Endothelial cell of umbilical vein (primary cell): ENCODE data around the gene IKZF4. TPM values are rescaled to one million over a fixed set of nuclear protein-coding genes. Genes with fewer than 3 reads are reported as not detected.
"Not testable (repeated sequence)": the region's sequence is repeated elsewhere in the genome, so short reads cannot be mapped to it uniquely, and the experiment has no call there.

ENCODE experiments used
- BruUV-seq: library from RNA; stranded (reverse); fragments of 400-500 nt; replicated peaks from 2 replicates; lab custom pipeline; 2021; lab: Mats Ljungman, UMichigan
- CTCF ChIA-PET: fragments of 300-600, 350-600 bp; sonication (Branson Sonifier 250); formaldehyde crosslinking; loops from one replicate; lab custom pipeline; 2021; ENCODE audit warnings: antibody characterized with exemption, inconsistent platforms; lab: Charles Lee
- POLR2A ChIA-PET: fragments of 300-600, 350-600 bp; sonication (Branson Sonifier 250); formaldehyde crosslinking; loops from one replicate; lab custom pipeline; 2021; ENCODE audit warnings: antibody characterized with exemption, inconsistent platforms; lab: Charles Lee
- DNase-seq: peaks from one replicate; pipeline ENCODE4 v3.0.0-alpha.2; 2011; ENCODE audit warnings: low read depth, low spot score
- FAIRE-seq: peaks from 2 replicates; lab custom pipeline; 2011; peaks lifted over from hg19 to GRCh38; lab: Jason Lieb, UNC
- H2AFZ ChIP-seq: 2 replicates; pipeline ENCODE4 v1.6.0; 2012; ENCODE audit warnings: low read depth, low read length, control low read depth, inconsistent platforms
- H3K27ac ChIP-seq: 2 replicates; pipeline ENCODE4 v1.5.1; 2011; ENCODE audit warnings: low read depth, mild to moderate bottlenecking, control low read depth, low read length, moderate library complexity; ENCODE audit not compliant: insufficient read depth
- H3K27me3 ChIP-seq, 2 experiments: 2 replicates each; pipeline versions ENCODE4 v1.6.0 to v1.6.1; 2011; ENCODE audit warnings: low read length in 2 of 2, mixed read lengths in 1 of 2; ENCODE audit not compliant: control insufficient read depth in 2 of 2, insufficient read depth in 2 of 2
- H3K36me3 ChIP-seq, 2 experiments: 2 replicates in 1 of 2; 3 replicates in 1 of 2; pipeline ENCODE4 v1.5.1; 2011; ENCODE audit warnings: low read length in 2 of 2, mild to moderate bottlenecking in 1 of 2, moderate library complexity in 1 of 2; ENCODE audit not compliant: control insufficient read depth in 2 of 2, insufficient read depth in 2 of 2; ENCODE audit errors: extremely low read depth in 1 of 2
- H3K4me1 ChIP-seq: 3 replicates; pipeline ENCODE4 v1.5.1; 2011; ENCODE audit warnings: mild to moderate bottlenecking, low read length; ENCODE audit not compliant: control insufficient read depth, insufficient read depth; ENCODE audit errors: extremely low read depth
- H3K4me2 ChIP-seq: 2 replicates; pipeline ENCODE4 v1.6.1; 2011; ENCODE audit warnings: low read length, control low read depth, mixed read lengths; ENCODE audit not compliant: insufficient read depth
- H3K4me3 ChIP-seq, 3 experiments: fragments of 200-600 bp in 1 of 3; sonication (generic), shearing (Covaris generic) in 1 of 3; replicated peaks in 1 of 3; 2 replicates each; pipeline ENCODE4 v1.5.1; 2011 to 2016; ENCODE audit warnings: control low read depth in 3 of 3, low read length in 3 of 3, mild to moderate bottlenecking in 2 of 3, inconsistent platforms in 1 of 3, low read depth in 1 of 3, moderate library complexity in 1 of 3; ENCODE audit not compliant: insufficient read depth in 1 of 3
- H3K79me2 ChIP-seq: 2 replicates; pipeline ENCODE4 v1.6.0; 2012; ENCODE audit warnings: low read length, inconsistent platforms; ENCODE audit not compliant: control insufficient read depth, insufficient read depth
- H3K9ac ChIP-seq: replicated peaks from 2 replicates; pipeline ENCODE3; 2011; ENCODE audit warnings: low read length, control low read depth; ENCODE audit not compliant: insufficient read depth; ENCODE audit errors: extremely low read depth
- H3K9me1 ChIP-seq: replicated peaks from 3 replicates; pipeline ENCODE4 v1.6.0; 2011; ENCODE audit warnings: mild to moderate bottlenecking, low read length; ENCODE audit not compliant: control insufficient read depth, insufficient read depth; ENCODE audit errors: extremely low read depth
- H3K9me3 ChIP-seq: replicated peaks from 2 replicates; pipeline ENCODE4 v1.5.1; 2012; ENCODE audit warnings: low read length, inconsistent platforms; ENCODE audit not compliant: control insufficient read depth, insufficient read depth
- H4K20me1 ChIP-seq: replicated peaks from 2 replicates; pipeline ENCODE3; 2011; ENCODE audit warnings: mild to moderate bottlenecking, low read length; ENCODE audit not compliant: control insufficient read depth, insufficient read depth; ENCODE audit errors: extremely low read depth
- EZH2 ChIP-seq: IDR thresholded peaks from 2 replicates; pipeline ENCODE4 v1.6.1; 2012; ENCODE audit warnings: borderline replicate concordance, low read depth, mild to moderate bottlenecking, moderate library complexity, low read length, inconsistent platforms; ENCODE audit not compliant: severe bottlenecking
- FOS ChIP-seq: IDR thresholded peaks from 2 replicates; pipeline ENCODE4 v1.6.1; 2011; ENCODE audit warnings: mild to moderate bottlenecking, low read length, moderate library complexity, borderline replicate concordance; ENCODE audit not compliant: insufficient read depth
- GATA2 ChIP-seq: IDR thresholded peaks from 2 replicates; pipeline ENCODE4 v1.7.0; 2011; ENCODE audit warnings: low read depth, mild to moderate bottlenecking, moderate library complexity, mixed read lengths, low read length; ENCODE audit not compliant: insufficient read length, insufficient read depth
- JUN ChIP-seq: IDR thresholded peaks from 2 replicates; pipeline ENCODE4 v1.6.1; 2011; ENCODE audit warnings: borderline replicate concordance, low read depth; ENCODE audit not compliant: insufficient read length, insufficient read depth
- MYC ChIP-seq: IDR thresholded peaks from one replicate; pipeline ENCODE4 v1.6.1; 2011; ENCODE audit warnings: mild to moderate bottlenecking, low read depth, low read length
- POLR2A ChIP-seq: IDR thresholded peaks from 2 replicates; pipeline ENCODE4 v1.6.1; 2012; ENCODE audit warnings: low read depth, mild to moderate bottlenecking, control low read depth, low read length
- POLR2AphosphoS5 ChIP-seq: IDR thresholded peaks from 2 replicates; pipeline ENCODE4 v1.6.1; 2012; ENCODE audit warnings: low read depth, mild to moderate bottlenecking, control low read depth, low read length, moderate library complexity; ENCODE audit not compliant: insufficient read depth
- dilution Hi-C: fragments of 300-500 bp; cut with MboI; formaldehyde crosslinking; loops from one replicate; pipeline ENCODE4 v1.15.0; 2019; ENCODE audit warnings: low sequenced_read_pairs; ENCODE audit not compliant: extremely low pct_ligation_motif_present
- intact Hi-C: fragments of 100-400 bp; cut with micrococcal nuclease; formaldehyde crosslinking; loops from one replicate; pipeline ENCODE4 v1.10.0; 2022
- polyA plus RNA-seq, 4 experiments: library from polyadenylated mRNA; depleted of rRNA in 3 of 4; stranded (reverse) in 3 of 4; unstranded in 1 of 4; fragments of >200 nt; gene quantifications; 2 replicates each; pipeline versions ENCODE4 v1.2.1 to v1.2.3, GENCODE V29; 2011 to 2012; ENCODE audit warnings: missing spikeins in 1 of 4
- total RNA-seq: library from RNA; stranded (reverse); gene quantifications from 2 replicates; pipeline ENCODE4 v1.2.3, GENCODE V29; 2021
- TF ChIP-seq, protein P1 (sequence below): IDR thresholded peaks from 2 replicates; pipeline ENCODE4 v1.6.1; 2011; ENCODE audit not compliant: insufficient read depth, insufficient read length
- TF ChIP-seq, protein P2 (sequence below), 2 donors: IDR thresholded peaks; 1 replicate in 1 of 2; 2 replicates in 1 of 2; pipeline ENCODE4 v1.5.1; 2011; ENCODE audit warnings: low read length in 2 of 2, mild to moderate bottlenecking in 2 of 2, moderate library complexity in 2 of 2, control low read depth in 1 of 2, inconsistent platforms in 1 of 2, low read depth in 1 of 2; ENCODE audit not compliant: insufficient read depth in 1 of 2; ENCODE audit errors: extremely low read depth in 1 of 2

IKZF4 gene
- total and polyA plus RNA-seq, 2 donors (not counting 3 experiments of a cell fraction or from before 2014, with no cell fraction given): 3.4 to 5.4 TPM

DNA sequence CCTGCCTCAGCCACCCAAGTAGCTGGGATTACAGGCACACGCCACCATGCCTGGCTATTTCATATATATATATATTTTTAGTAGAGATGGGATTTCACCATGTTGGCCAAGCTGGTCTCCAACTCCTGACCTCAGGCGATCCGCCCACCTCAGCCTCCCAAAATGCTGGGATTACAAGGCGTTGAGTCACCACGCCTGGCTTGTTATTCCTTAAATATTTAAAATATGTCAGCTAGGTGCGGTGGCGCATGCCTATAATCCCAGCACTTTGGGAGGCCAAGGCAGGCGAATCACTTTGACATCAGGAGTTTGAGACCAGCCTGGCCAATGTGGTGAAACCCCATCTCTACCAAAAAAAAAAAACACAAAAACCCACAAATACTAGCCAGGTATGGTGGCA lies 39.1 kb downstream of the IKZF4 start:
- H2AFZ ChIP-seq, H3K9me1 ChIP-seq, FAIRE-seq, H3K36me3 ChIP-seq, H3K9me3 ChIP-seq, H3K79me2 ChIP-seq, intact Hi-C loops, H3K4me3 ChIP-seq, DNase-seq, H3K9ac ChIP-seq, H3K4me2 ChIP-seq, H3K27me3 ChIP-seq, BruUV-seq, POLR2A ChIA-PET, H4K20me1 ChIP-seq, H3K4me1 ChIP-seq, H3K27ac ChIP-seq, dilution Hi-C loops: not testable (repeated sequence)
- CTCF ChIA-PET: interaction anchor here (0.6 to 0.8 kb wide), 3 partner anchors 9 to 127 kb away, joined by 3 to 4 read pairs (median 3); no protein-coding TSS in a partner anchor

DNA sequence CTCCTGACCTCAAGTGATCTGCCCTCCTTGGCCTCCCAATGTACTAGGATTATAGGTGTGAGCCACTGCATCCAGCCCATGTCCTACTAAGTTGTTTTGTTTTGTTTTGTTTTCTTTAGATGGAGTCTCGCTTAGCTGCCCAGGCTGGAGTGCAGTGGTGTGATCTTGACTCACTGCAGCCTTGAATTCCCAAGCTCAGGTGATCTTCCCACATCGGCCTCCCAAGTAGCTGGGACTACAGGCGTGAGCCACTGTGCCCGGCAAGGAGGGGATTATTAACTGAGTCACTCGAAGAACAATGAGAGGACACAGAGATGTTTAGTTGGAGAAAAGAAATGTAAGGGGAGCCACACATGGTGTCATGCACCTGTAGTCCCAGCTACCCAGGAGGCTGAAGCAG lies 41.1 kb downstream of the IKZF4 start:
- FAIRE-seq (no peak), DNase-seq (no peak)
- Histone ChIP-seq H2AFZ (no peak overlapping the region), H4K20me1 (no peaks in the 10 kb centered on the region), H3K9ac (no peak overlapping the region), H3K27ac (no peak overlapping the region), H3K4me2 (no peak overlapping the region), H3K36me3 (no peaks in the 10 kb centered on the region), H3K4me3 (no peak overlapping the region), H3K4me1 (peaks cover 4% of the 10 kb centered on the region), H3K9me3 (no peaks in the 10 kb centered on the region), H3K9me1 (no peaks in the 10 kb centered on the region), H3K79me2 (no peaks in the 10 kb centered on the region), H3K27me3 (no peaks in the 10 kb centered on the region)
- TF ChIP-seq EZH2: no peak
- TF ChIP-seq, protein P1, sequence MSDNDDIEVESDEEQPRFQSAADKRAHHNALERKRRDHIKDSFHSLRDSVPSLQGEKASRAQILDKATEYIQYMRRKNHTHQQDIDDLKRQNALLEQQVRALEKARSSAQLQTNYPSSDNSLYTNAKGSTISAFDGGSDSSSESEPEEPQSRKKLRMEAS: no peak
- TF ChIP-seq, protein P2, sequence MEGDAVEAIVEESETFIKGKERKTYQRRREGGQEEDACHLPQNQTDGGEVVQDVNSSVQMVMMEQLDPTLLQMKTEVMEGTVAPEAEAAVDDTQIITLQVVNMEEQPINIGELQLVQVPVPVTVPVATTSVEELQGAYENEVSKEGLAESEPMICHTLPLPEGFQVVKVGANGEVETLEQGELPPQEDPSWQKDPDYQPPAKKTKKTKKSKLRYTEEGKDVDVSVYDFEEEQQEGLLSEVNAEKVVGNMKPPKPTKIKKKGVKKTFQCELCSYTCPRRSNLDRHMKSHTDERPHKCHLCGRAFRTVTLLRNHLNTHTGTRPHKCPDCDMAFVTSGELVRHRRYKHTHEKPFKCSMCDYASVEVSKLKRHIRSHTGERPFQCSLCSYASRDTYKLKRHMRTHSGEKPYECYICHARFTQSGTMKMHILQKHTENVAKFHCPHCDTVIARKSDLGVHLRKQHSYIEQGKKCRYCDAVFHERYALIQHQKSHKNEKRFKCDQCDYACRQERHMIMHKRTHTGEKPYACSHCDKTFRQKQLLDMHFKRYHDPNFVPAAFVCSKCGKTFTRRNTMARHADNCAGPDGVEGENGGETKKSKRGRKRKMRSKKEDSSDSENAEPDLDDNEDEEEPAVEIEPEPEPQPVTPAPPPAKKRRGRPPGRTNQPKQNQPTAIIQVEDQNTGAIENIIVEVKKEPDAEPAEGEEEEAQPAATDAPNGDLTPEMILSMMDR (IDR thresholded peaks at IDR 0.05; ENCODE audit: extremely low read depth in 1 of 2, insufficient read depth in 1 of 2, low read depth in 1 of 2, low read length in 2 of 2): no peak
- no peak for TF ChIP-seq POLR2A
- TF ChIP-seq POLR2AphosphoS5: no peak
- no peak for TF ChIP-seq JUN
- TF ChIP-seq FOS: no peak
- TF ChIP-seq MYC: no peak
- no peak for TF ChIP-seq GATA2
- intact Hi-C loops (no loop called here), dilution Hi-C loops (no loop called here)
- ChIA-PET POLR2A (no interaction called here), CTCF (interaction anchor here (2.1 kb wide), 1 partner anchor 18 kb away, joined by 7 read pairs; the partner anchor contains the start of gene ERBB3)
- BruUV-seq: no TSS peak
